Fibroblast of villous mesenchyme (primary cell): Measurements from ENCODE around the gene LEUTX. TPM values are rescaled to one million over a fixed set of nuclear protein-coding genes. Genes with fewer than 3 reads are reported as not detected.

Source experiments
- DNase-seq: peaks from one replicate; pipeline ENCODE4 v3.0.0-alpha.2; 2010; ENCODE audit warnings: low read depth
- H3K4me3 ChIP-seq: 2 replicates; pipeline ENCODE4 v1.5.1; 2011; ENCODE audit warnings: low read depth, mild to moderate bottlenecking, low read length
- CTCF ChIP-seq: IDR thresholded peaks from 2 replicates; pipeline ENCODE4 v1.5.1; 2012; ENCODE audit warnings: low read depth, mild to moderate bottlenecking, low read length; ENCODE audit not compliant: insufficient read depth
- total RNA-seq: library from RNA; depleted of rRNA; stranded (reverse); fragments of >200 nt; gene quantifications from 2 replicates; pipeline ENCODE4 v1.2.3, GENCODE V29; 2012

LEUTX gene, protein sequence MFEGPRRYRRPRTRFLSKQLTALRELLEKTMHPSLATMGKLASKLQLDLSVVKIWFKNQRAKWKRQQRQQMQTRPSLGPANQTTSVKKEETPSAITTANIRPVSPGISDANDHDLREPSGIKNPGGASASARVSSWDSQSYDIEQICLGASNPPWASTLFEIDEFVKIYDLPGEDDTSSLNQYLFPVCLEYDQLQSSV
- total RNA-seq = not detected in 2 replicates

- H3K4me3 ChIP-seq = no peak within 1 kb of the TSS
- no peak for TF ChIP-seq CTCF
- no peak for DNase-seq
These were observed at the start of gene LEUTX for GRCh38 chr19:39778763-39779162. Gene LEUTX, plus strand, starts transcription at chr19:39778854. Its CDS starts 67 bp downstream, at chr19:39778921.

- no peak for DNase-seq
- TF ChIP-seq CTCF = no peak
- H3K4me3 ChIP-seq = no peak overlapping the region
These were observed 49.1 kb upstream of the LEUTX start for GRCh38 chr19:39729594-39729993.

- no peak for DNase-seq
- H3K4me3 ChIP-seq = no peak overlapping the region
- TF ChIP-seq CTCF = no peak
These were observed 47.0 kb upstream of the LEUTX start for GRCh38 chr19:39731685-39732084.

- no peak for DNase-seq
- H3K4me3 ChIP-seq = no peak overlapping the region
- TF ChIP-seq CTCF = no peak
These were observed 44.8 kb upstream of the LEUTX start for GRCh38 chr19:39733841-39734240.

GRCh38 chr19:39735688-39736087, 43.0 kb upstream of the LEUTX start:
- H3K4me3 ChIP-seq = no peak overlapping the region

DNA sequence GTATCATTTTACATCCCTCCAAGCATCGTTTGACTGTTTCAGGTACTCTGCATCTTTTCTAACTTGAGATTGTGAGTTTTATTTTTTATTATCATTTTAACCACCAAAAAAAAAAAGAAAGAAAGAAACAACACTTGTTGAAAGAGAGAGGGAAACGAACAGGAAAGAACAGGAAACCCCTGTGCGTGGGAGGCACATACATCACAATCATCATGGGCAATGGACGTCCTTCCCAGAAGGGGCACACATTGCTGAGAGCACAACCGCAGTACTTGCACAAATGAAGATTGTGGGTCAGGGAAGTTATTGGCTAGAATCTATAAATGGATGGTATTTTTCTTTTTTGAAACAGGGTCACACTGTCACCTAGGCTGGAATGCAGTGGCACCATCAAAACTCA, 42.6 kb upstream of the LEUTX start:
- TF ChIP-seq CTCF = no peak
- no peak for DNase-seq
- no peak overlapping the region for H3K4me3 ChIP-seq

More at GRCh38 chr19:39735688-39736087, 43.0 kb upstream of the LEUTX start:
- DNase-seq = no peak
- TF ChIP-seq CTCF = no peak

- no peak for TF ChIP-seq CTCF
- H3K4me3 ChIP-seq = no peak overlapping the region
- no peak for DNase-seq
These were observed 41.3 kb upstream of the LEUTX start for GRCh38 chr19:39737351-39737750.
